CD4-positive, alpha-beta T cell treated with Interleukin-17A for 1 hour (primary cell): ENCODE results near the gene CCL5.

Source experiments
- DNase-seq: peaks from one replicate; pipeline ENCODE4 v3.0.0-alpha.2; 2020

The CCL5 gene

GRCh38 chr17:35879773-35880654, at the start of gene CCL5:
Gene CCL5, minus strand, starts transcription at chr17:35880360.
- DNase-seq: peak; percentile 89

- DNase-seq: no peak
Measured at GRCh38 chr17:35927714-35928113, 47.6 kb upstream of the CCL5 start.

- no peak for DNase-seq
Measured at GRCh38 chr17:35923609-35924114, 43.5 kb upstream of the CCL5 start.

GRCh38 chr17:35920229-35920628, 40.1 kb upstream of the CCL5 start:
- DNase-seq: no peak

GRCh38 chr17:35918665-35919064, 38.5 kb upstream of the CCL5 start:
- DNase-seq: no peak

GRCh38 chr17:35917519-35918213, 37.5 kb upstream of the CCL5 start:
- no peak for DNase-seq

GRCh38 chr17:35915153-35915964, 35.2 kb upstream of the CCL5 start:
- no peak for DNase-seq

GRCh38 chr17:35914354-35914753, 34.2 kb upstream of the CCL5 start:
- DNase-seq: no peak

GRCh38 chr17:35913609-35914008, 33.4 kb upstream of the CCL5 start:
- DNase-seq: no peak

- no peak for DNase-seq
Measured at GRCh38 chr17:35912942-35913341, 32.8 kb upstream of the CCL5 start.

- no peak for DNase-seq
Measured at GRCh38 chr17:35912339-35912912, 32.3 kb upstream of the CCL5 start.

GRCh38 chr17:35909408-35909807, 29.2 kb upstream of the CCL5 start:
- no peak for DNase-seq

- DNase-seq: no peak
Measured at GRCh38 chr17:35907691-35908090, 27.5 kb upstream of the CCL5 start.

GRCh38 chr17:35906926-35907637, 26.9 kb upstream of the CCL5 start:
- DNase-seq: no peak

- DNase-seq: no peak
Measured at GRCh38 chr17:35906191-35906925, 26.2 kb upstream of the CCL5 start.

- no peak for DNase-seq
Measured at GRCh38 chr17:35903451-35903850, 23.3 kb upstream of the CCL5 start.

- no peak for DNase-seq
Measured at GRCh38 chr17:35901631-35902175, 21.5 kb upstream of the CCL5 start.

- peak; percentile 50 for DNase-seq
Measured at GRCh38 chr17:35900708-35901480, 20.7 kb upstream of the CCL5 start.

GRCh38 chr17:35900280-35900679, 20.1 kb upstream of the CCL5 start:
- peak; percentile 35 for DNase-seq
